Keratinocyte (primary cell): Measurements from ENCODE around the gene KCNQ4. TPM values are rescaled to one million over a fixed set of nuclear protein-coding genes. Genes with fewer than 3 reads are reported as not detected.

Source experiments
- DNase-seq: peaks from one replicate; pipeline ENCODE4 v3.0.0-alpha.2; 2011; ENCODE audit warnings: low read depth, missing footprints, low spot score
- FAIRE-seq: peaks from 2 replicates; lab custom pipeline; 2011; peaks lifted over from hg19 to GRCh38; lab: Jason Lieb, UNC
- H2AFZ ChIP-seq: 2 replicates; pipeline ENCODE4 v1.6.0; 2012; ENCODE audit warnings: low read length, control low read depth, inconsistent platforms; ENCODE audit not compliant: control insufficient read depth
- H3K27ac ChIP-seq: 2 replicates; pipeline ENCODE4 v1.5.1; 2011; ENCODE audit warnings: low read length; ENCODE audit not compliant: control insufficient read depth, insufficient read depth
- H3K27me3 ChIP-seq: 3 replicates; pipeline ENCODE4 v1.6.0; 2011; ENCODE audit warnings: low read length; ENCODE audit not compliant: control insufficient read depth, insufficient read depth; ENCODE audit errors: extremely low read depth
- H3K36me3 ChIP-seq, 2 experiments: 2 replicates in 1 of 2; 3 replicates in 1 of 2; pipeline ENCODE4 v1.5.1; 2011; ENCODE audit warnings: low read length in 2 of 2, mild to moderate bottlenecking in 1 of 2; ENCODE audit not compliant: control insufficient read depth in 2 of 2, insufficient read depth in 2 of 2; ENCODE audit errors: extremely low read depth in 1 of 2
- H3K4me1 ChIP-seq: 3 replicates; pipeline ENCODE4 v1.5.1; 2011; ENCODE audit warnings: low read length; ENCODE audit not compliant: control insufficient read depth, insufficient read depth; ENCODE audit errors: extremely low read depth
- H3K4me2 ChIP-seq: 3 replicates; pipeline ENCODE4 v1.6.0; 2011; ENCODE audit warnings: low read depth, low read length; ENCODE audit not compliant: control insufficient read depth, insufficient read depth; ENCODE audit errors: extremely low read depth
- H3K4me3 ChIP-seq, 3 experiments: fragments of 200-600 bp in 1 of 3; sonication (generic) in 1 of 3; 2 replicates in 2 of 3; 3 replicates in 1 of 3; pipeline ENCODE4 v1.5.1; 2011 to 2016; ENCODE audit warnings: low read length in 3 of 3, mild to moderate bottlenecking in 3 of 3, control low read depth in 2 of 3, inconsistent platforms in 1 of 3, low read depth in 1 of 3, mixed read lengths in 1 of 3, mixed run types in 1 of 3, moderate library complexity in 1 of 3; ENCODE audit not compliant: control insufficient read depth in 2 of 3, insufficient read depth in 2 of 3; ENCODE audit errors: extremely low read depth in 1 of 3
- H3K79me2 ChIP-seq: 2 replicates; pipeline ENCODE4 v1.6.0; 2012; ENCODE audit warnings: low read length; ENCODE audit not compliant: control insufficient read depth, insufficient read depth
- H3K9ac ChIP-seq: 3 replicates; pipeline ENCODE4 v1.6.0; 2011; ENCODE audit warnings: low read length; ENCODE audit not compliant: control insufficient read depth, insufficient read depth; ENCODE audit errors: extremely low read depth
- H3K9me1 ChIP-seq: 3 replicates; pipeline ENCODE4 v1.6.0; 2011; ENCODE audit warnings: low read length; ENCODE audit not compliant: control insufficient read depth, insufficient read depth; ENCODE audit errors: extremely low read depth
- H3K9me3 ChIP-seq: 2 replicates; pipeline ENCODE4 v1.5.1; 2012; ENCODE audit warnings: low read depth, low read length; ENCODE audit not compliant: control insufficient read depth
- H4K20me1 ChIP-seq: 3 replicates; pipeline ENCODE4 v1.6.0; 2011; ENCODE audit warnings: low read length; ENCODE audit not compliant: control insufficient read depth, insufficient read depth; ENCODE audit errors: extremely low read depth
- EZH2 ChIP-seq: IDR thresholded peaks from one replicate; pipeline ENCODE4 v1.6.1; 2012; ENCODE audit warnings: inconsistent platforms, mild to moderate bottlenecking, low read length, moderate library complexity
- dilution Hi-C: fragments of 300-500 bp; cut with MboI; formaldehyde crosslinking; loops from one replicate; pipeline ENCODE4 v1.7.0; 2020; ENCODE audit warnings: low sequenced_read_pairs; ENCODE audit not compliant: extremely low pct_ligation_motif_present
- polyA plus RNA-seq, 5 experiments: library from polyadenylated mRNA; depleted of rRNA in 3 of 5; stranded (reverse) in 3 of 5; stranded (forward) in 1 of 5; unstranded in 1 of 5; fragments of >200 nt; gene quantifications; 1 replicate in 1 of 5; 2 replicates in 3 of 5; 3 replicates in 1 of 5; pipeline versions ENCODE4 v1.2.1 to v1.2.3, GENCODE V29; 2011 to 2012; ENCODE audit warnings: missing spikeins in 2 of 5, low read depth in 1 of 5, low replicate concordance in 1 of 5
- TF ChIP-seq, protein P1 (sequence below), 3 experiments: IDR thresholded peaks in 1 of 3; conservative IDR thresholded peaks in 1 of 3; optimal IDR thresholded peaks in 1 of 3; 2 replicates in 2 of 3; 3 replicates in 1 of 3; pipeline versions ENCODE3 to v1.5.1; 2011; ENCODE audit warnings: low read length in 3 of 3, mild to moderate bottlenecking in 3 of 3, moderate library complexity in 2 of 3, control low read depth in 1 of 3, inconsistent platforms in 1 of 3; ENCODE audit not compliant: insufficient read depth in 2 of 3; ENCODE audit errors: extremely low read depth in 1 of 3

KCNQ4 gene
- polyA plus RNA-seq, 1 donor (not counting 4 experiments of a cell fraction or from before 2014, with no cell fraction given) = not detected

DNA sequence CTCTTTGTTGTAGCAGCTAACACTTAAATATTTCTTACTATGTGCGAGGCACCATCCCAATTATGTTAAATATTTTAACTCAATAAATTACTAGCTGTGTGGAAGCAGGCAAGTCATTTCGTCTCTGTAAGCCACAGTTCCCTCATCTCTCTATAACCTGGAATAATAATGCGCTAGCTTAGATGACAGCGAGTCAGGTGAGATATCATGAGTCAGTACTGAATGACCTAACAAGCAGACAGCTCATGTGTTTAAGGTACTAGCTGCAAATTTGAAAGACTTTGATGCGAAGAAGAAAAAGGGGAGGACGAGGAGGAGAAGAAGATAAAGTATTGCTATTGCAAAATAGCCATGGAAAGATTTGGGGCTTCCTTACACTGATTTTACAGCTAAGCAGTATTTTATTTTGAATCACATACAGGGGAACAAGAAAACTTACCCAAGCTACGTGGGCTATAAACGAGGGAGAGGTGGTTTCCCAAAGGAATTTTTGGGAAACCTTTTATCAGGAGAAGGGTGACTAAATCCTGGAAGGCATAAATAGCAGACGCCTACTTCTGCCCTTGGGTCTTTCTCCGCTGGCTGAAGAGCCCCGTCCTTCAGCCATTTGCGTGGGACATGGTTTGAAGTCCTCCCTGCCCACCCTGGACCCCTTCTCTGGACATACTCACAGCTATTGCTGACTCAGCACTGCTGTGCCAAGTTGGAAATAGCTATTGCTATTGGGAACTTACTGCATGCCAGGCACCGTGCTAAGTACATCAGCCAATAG lies 69.7 kb downstream of the KCNQ4 start:
- H3K9me3 ChIP-seq = no peaks in the 10 kb centered on the region
- H3K79me2 ChIP-seq = no peaks in the 10 kb centered on the region
- H4K20me1 ChIP-seq = no peaks in the 10 kb centered on the region
- no peak overlapping the region for H3K27ac ChIP-seq
- H3K4me1 ChIP-seq = peaks cover 18% of the 10 kb centered on the region
- no peak overlapping the region for H3K4me3 ChIP-seq
- dilution Hi-C loops = no loop called here
- H3K9me1 ChIP-seq = no peaks in the 10 kb centered on the region
- no peak overlapping the region for H2AFZ ChIP-seq
- DNase-seq (no peak), FAIRE-seq (no peak)
- TF ChIP-seq, protein P1, sequence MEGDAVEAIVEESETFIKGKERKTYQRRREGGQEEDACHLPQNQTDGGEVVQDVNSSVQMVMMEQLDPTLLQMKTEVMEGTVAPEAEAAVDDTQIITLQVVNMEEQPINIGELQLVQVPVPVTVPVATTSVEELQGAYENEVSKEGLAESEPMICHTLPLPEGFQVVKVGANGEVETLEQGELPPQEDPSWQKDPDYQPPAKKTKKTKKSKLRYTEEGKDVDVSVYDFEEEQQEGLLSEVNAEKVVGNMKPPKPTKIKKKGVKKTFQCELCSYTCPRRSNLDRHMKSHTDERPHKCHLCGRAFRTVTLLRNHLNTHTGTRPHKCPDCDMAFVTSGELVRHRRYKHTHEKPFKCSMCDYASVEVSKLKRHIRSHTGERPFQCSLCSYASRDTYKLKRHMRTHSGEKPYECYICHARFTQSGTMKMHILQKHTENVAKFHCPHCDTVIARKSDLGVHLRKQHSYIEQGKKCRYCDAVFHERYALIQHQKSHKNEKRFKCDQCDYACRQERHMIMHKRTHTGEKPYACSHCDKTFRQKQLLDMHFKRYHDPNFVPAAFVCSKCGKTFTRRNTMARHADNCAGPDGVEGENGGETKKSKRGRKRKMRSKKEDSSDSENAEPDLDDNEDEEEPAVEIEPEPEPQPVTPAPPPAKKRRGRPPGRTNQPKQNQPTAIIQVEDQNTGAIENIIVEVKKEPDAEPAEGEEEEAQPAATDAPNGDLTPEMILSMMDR (optimal IDR thresholded peaks at IDR 0.05 in 1 of 3, IDR thresholded peaks at IDR 0.05 in 1 of 3, conservative IDR thresholded peaks at IDR 0.05 in 1 of 3; ENCODE audit: extremely low read depth in 1 of 3, insufficient read depth in 2 of 3, low read length in 3 of 3) = no peak
- no peak for TF ChIP-seq EZH2
- no peak overlapping the region for H3K4me2 ChIP-seq
- no peaks in the 10 kb centered on the region for H3K27me3 ChIP-seq
- H3K36me3 ChIP-seq = no peaks in the 10 kb centered on the region
- no peak overlapping the region for H3K9ac ChIP-seq

DNA sequence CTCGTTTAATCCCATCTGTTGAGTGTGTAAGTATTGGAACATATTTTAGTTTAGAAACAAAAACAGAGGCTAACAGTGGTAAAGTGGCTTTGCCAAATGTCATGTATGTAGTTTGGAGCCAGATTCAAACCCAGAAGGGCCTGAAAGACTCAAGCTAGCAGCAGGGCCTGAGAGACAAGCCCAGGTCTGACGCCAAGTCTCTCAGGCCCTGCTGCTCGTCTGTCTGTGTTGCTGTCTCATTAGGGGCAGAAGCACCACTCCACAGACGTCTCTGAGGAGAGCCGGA lies 70.2 kb downstream of the KCNQ4 start:
- Histone ChIP-seq H3K4me3 (no peak overlapping the region), H4K20me1 (no peaks in the 10 kb centered on the region), H3K79me2 (no peaks in the 10 kb centered on the region), H3K9ac (no peak overlapping the region), H3K4me2 (no peak overlapping the region), H3K36me3 (no peaks in the 10 kb centered on the region), H3K27me3 (no peaks in the 10 kb centered on the region), H3K9me1 (no peaks in the 10 kb centered on the region), H3K9me3 (no peaks in the 10 kb centered on the region), H3K4me1 (peaks cover 24% of the 10 kb centered on the region), H2AFZ (no peak overlapping the region), H3K27ac (no peak overlapping the region)
- dilution Hi-C loops = no loop called here
- DNase-seq (no peak), FAIRE-seq (no peak)
- TF ChIP-seq EZH2 = no peak
- TF ChIP-seq, protein P1 (optimal IDR thresholded peaks at IDR 0.05 in 1 of 3, IDR thresholded peaks at IDR 0.05 in 1 of 3, conservative IDR thresholded peaks at IDR 0.05 in 1 of 3; ENCODE audit: extremely low read depth in 1 of 3, insufficient read depth in 2 of 3, low read length in 3 of 3) = no peak
